C4-2B (cell line): ENCODE data around the gene ZNF423.

Experiments used
- H3K27ac ChIP-seq: fragments of 450-650 bp; 2 replicates; pipeline ENCODE4 v1.5.1; 2017
- CTCF ChIP-seq: fragments of 450-650 bp; conservative IDR thresholded peaks from 2 replicates; pipeline ENCODE4 v1.5.1; 2017; ENCODE audit warnings: mild to moderate bottlenecking
- ZFX ChIP-seq: fragments of 450-650 bp; IDR thresholded peaks from 2 replicates; pipeline ENCODE4 v1.6.1; 2017

The ZNF423 gene

DNA sequence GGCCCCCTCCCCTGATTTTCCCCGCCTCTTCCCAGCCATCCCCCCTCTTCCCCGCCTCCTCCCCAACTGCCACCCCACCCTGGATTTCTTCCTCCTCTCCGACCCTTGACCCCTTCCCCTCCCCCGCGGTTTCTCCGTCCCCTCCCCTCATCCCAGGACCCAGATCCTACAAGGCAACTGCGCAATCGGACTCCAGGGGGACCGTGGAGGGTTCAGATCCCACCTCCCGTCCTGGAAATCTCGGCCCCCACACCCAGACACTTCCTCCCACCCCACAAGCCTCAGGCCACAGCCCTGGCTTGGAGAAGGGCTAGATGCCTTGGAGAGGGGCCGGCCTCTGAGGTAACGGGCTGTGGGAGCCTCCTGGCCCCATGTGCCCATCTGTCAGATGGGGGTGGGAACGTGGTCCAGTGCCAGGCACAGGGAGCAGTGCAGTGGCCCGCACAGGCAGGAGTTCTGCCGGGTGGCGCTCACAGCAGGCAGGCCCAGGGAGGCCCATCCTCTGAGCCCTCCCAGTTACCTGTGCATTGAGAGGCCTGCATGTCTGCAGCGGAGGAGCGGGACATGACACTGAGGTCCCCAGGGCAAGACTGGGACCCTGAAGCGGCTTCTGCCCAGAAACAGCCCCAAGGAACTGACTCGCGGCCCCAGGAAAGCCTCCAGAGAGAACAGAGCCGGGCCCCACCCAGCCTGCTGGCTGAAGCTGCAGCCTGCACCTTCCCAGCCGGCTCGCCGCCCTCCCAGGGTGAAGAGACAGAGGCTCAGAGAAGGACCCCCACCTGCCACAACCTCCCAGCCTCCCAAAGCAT is 16.7 kb downstream of the ZNF423 start:
- TF ChIP-seq CTCF (no peak), ZFX (no peak)

DNA sequence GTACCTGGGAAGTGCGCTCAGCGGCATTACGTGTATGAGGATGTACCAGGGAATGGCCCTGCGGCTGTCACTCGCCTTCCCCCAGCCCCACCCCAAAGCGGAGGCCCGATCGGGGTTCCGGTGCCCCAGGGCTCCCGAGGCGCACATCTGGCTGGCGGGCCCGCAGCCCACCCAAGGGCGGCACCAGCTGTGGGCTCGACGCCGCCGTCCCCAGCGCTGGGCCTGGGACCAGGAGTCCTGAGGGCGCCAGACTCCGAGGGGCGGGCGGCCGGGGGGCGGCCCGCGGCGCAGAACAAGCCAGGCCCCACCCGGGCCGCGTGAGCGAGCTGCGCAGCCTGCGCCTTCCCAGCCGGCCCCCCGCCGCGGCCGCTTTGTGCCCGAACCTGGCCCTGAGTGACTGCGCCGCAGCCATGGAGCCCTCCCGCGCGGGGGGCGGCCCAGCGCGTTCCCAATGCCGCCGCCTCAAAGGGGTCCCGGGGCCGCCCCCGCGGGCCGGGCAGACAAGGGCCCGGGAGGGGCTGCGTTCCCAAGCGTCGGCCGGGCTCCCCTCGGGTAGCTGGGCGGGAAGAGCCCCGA is 17.4 kb downstream of the ZNF423 start:
- H3K27ac ChIP-seq, result no peak overlapping the region
- TF ChIP-seq CTCF (no peak), ZFX (no peak)

More for the DNA sequence above, 16.7 kb downstream of the ZNF423 start:
- no peak overlapping the region for H3K27ac ChIP-seq

- H3K27ac ChIP-seq, result no peak overlapping the region
- no peak for TF ChIP-seq ZFX
- TF ChIP-seq CTCF, result no peak
Observed at GRCh38 chr16:49837688-49838410, 18.1 kb downstream of the ZNF423 start.

DNA sequence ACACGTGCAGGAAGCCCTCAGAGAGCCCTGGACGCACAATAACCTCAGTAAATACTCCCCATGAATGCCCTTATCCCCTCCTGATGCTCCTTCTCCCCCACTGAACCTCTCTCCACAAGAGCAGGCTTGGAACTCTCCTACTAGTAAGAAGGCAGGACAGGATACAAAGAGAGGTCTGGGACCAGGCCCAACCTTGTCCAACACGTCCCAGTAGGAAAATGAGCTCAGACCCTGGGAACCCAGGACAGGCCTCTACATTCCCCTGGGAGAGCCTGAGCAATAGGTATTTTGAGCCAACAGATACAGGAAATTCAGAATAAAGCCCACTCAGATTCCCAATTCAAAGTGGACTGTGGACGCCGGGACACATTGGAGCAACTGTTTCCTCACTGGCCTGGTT is 19.2 kb downstream of the ZNF423 start:
- TF ChIP-seq CTCF (no peak), ZFX (no peak)
- no peak overlapping the region for H3K27ac ChIP-seq

- H3K27ac ChIP-seq, result no peak overlapping the region
- no peak for TF ChIP-seq CTCF
- no peak for TF ChIP-seq ZFX
Observed at GRCh38 chr16:49836218-49836617, 19.7 kb downstream of the ZNF423 start.

DNA sequence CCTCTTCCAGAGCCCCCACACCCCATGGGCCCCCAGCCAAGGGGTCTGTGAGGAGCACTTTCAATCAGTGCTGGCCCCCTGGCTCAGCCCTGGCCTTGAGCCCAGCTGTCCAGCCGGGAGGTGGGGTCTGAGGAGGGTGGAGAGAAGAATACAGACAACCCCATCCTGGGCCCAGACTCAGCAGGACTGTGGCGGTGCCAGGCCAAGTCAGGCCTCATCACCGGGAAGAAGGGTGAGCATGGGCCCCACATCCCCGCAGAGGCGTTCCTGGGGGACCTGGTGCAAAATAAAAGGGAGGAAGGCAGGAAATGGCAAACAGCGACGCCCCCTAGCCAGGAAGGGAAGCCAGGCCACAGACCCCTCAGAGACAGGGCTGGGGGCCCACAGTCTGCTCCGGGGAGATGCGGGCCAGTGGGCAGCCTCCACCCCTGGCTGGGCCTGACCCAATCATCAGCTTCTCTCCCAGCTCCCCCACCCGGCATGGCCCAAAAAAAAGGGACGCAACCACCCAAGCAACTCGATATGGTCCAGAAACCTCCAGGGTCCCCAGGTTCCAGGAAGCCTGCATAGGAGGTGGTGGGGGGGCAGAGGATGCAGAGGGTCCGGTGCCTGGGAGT is 20.6 kb downstream of the ZNF423 start:
- no peak overlapping the region for H3K27ac ChIP-seq
- TF ChIP-seq ZFX, result no peak
- TF ChIP-seq CTCF, result no peak
